Neural cell (in vitro differentiated cells): ENCODE results near the gene IRS1. TPM values are rescaled to one million over a fixed set of nuclear protein-coding genes. Genes with fewer than 3 reads are reported as not detected.

ENCODE experiments used
- H2AFZ ChIP-seq: fragments of 200-600, 300-800 bp; sonication (generic), shearing (Covaris generic); 2 replicates; pipeline ENCODE4 v1.6.0; 2014; ENCODE audit warnings: low read depth, mild to moderate bottlenecking, antibody characterized with exemption, low read length, moderate library complexity
- H3F3A ChIP-seq: fragments of 200-600 bp; shearing (Covaris generic); 2 replicates; pipeline ENCODE4 v1.6.1; 2016; ENCODE audit warnings: mild to moderate bottlenecking, moderate library complexity, mixed read lengths, antibody characterized with exemption, low read length; ENCODE audit not compliant: insufficient read depth, poor library complexity, severe bottlenecking
- H3K27ac ChIP-seq: fragments of 200-600, 300-800 bp; sonication (generic), shearing (Covaris generic); 2 replicates; pipeline ENCODE4 v1.5.1; 2014; ENCODE audit warnings: mild to moderate bottlenecking, low read length, moderate library complexity
- H3K27me3 ChIP-seq: fragments of 300-800, 200-600 bp; sonication (generic), shearing (Covaris generic); 2 replicates; pipeline ENCODE4 v1.6.0; 2014; ENCODE audit warnings: mild to moderate bottlenecking, low read depth, low read length, moderate library complexity; ENCODE audit not compliant: insufficient read depth
- H3K36me3 ChIP-seq: fragments of 300-800, 200-600 bp; sonication (generic), shearing (Covaris generic); 2 replicates; pipeline ENCODE4 v1.5.1; 2014; ENCODE audit warnings: mild to moderate bottlenecking, antibody characterized with exemption, low read length, moderate library complexity; ENCODE audit not compliant: insufficient read depth
- H3K4me2 ChIP-seq: fragments of 300-800, 200-600 bp; sonication (generic), shearing (Covaris generic); 2 replicates; pipeline ENCODE4 v1.6.0; 2014; ENCODE audit warnings: mild to moderate bottlenecking, low read length
- H3K4me3 ChIP-seq: fragments of 300-800, 200-600 bp; sonication (generic), shearing (Covaris generic); 2 replicates; pipeline ENCODE4 v1.5.1; 2014; ENCODE audit warnings: mild to moderate bottlenecking, low read length, moderate library complexity
- H3K79me2 ChIP-seq: fragments of 200-600 bp; shearing (Covaris generic); replicated peaks from 2 replicates; pipeline ENCODE4 v1.6.0; 2014; ENCODE audit warnings: mild to moderate bottlenecking, low read length, moderate library complexity; ENCODE audit not compliant: insufficient read depth
- H3K9ac ChIP-seq: fragments of 300-800, 200-600 bp; sonication (generic), shearing (Covaris generic); 2 replicates; pipeline ENCODE4 v1.6.1; 2016; ENCODE audit warnings: mild to moderate bottlenecking, low read length, mixed read lengths
- H3K9me2 ChIP-seq: fragments of 200-600 bp; shearing (Covaris generic); 2 replicates; pipeline ENCODE4 v1.6.1; 2016; ENCODE audit warnings: mild to moderate bottlenecking, low read length, mixed read lengths; ENCODE audit not compliant: insufficient read depth
- H3K9me3 ChIP-seq: fragments of 200-600, 300-800 bp; sonication (generic), shearing (Covaris generic); 2 replicates; pipeline ENCODE4 v1.6.1; 2016; ENCODE audit warnings: mild to moderate bottlenecking, mixed run types, low read length, moderate library complexity, mixed read lengths
- H4K20me1 ChIP-seq: fragments of 200-600 bp; shearing (Covaris generic); 2 replicates; pipeline ENCODE4 v1.6.1; 2016; ENCODE audit warnings: mild to moderate bottlenecking, mixed run types; ENCODE audit not compliant: insufficient read depth
- CTCF ChIP-seq: fragments of 450-650 bp; IDR thresholded peaks from 2 replicates; pipeline ENCODE4 v1.5.1; 2014; ENCODE audit warnings: antibody characterized with exemption, mild to moderate bottlenecking, moderate library complexity; ENCODE audit not compliant: poor library complexity, severe bottlenecking
- EP300 ChIP-seq: fragments of 450-650 bp; conservative IDR thresholded peaks from 2 replicates; pipeline ENCODE4 v1.6.1; 2014; ENCODE audit warnings: antibody characterized with exemption, mild to moderate bottlenecking, moderate library complexity; ENCODE audit not compliant: poor library complexity, severe bottlenecking
- EZH2 ChIP-seq: fragments of 200-600, 300-800 bp; shearing (Covaris generic), sonication (generic); IDR thresholded peaks from 2 replicates; pipeline ENCODE4 v1.6.1; 2014; ENCODE audit warnings: antibody characterized with exemption, low read length, borderline replicate concordance, mild to moderate bottlenecking; ENCODE audit not compliant: insufficient read depth, poor library complexity, severe bottlenecking
- MXI1 ChIP-seq: fragments of 450-650 bp; conservative IDR thresholded peaks from 2 replicates; pipeline ENCODE4 v1.6.1; 2014; ENCODE audit warnings: antibody characterized with exemption, mild to moderate bottlenecking; ENCODE audit not compliant: poor library complexity, severe bottlenecking
- POLR2AphosphoS5 ChIP-seq: IDR thresholded peaks from 2 replicates; pipeline ENCODE4 v1.6.1; 2012
- RAD21 ChIP-seq: fragments of 450-650 bp; conservative IDR thresholded peaks from 2 replicates; pipeline ENCODE4 v1.6.1; 2014; ENCODE audit warnings: antibody characterized with exemption, mild to moderate bottlenecking, moderate library complexity
- REST ChIP-seq: IDR thresholded peaks from 2 replicates; pipeline ENCODE4 v1.6.1; 2012; ENCODE audit warnings: borderline replicate concordance
- SMC3 ChIP-seq: fragments of 450-650 bp; conservative IDR thresholded peaks from 2 replicates; pipeline ENCODE4 v1.6.1; 2014; ENCODE audit warnings: antibody characterized with exemption, mild to moderate bottlenecking, moderate library complexity; ENCODE audit not compliant: poor library complexity
- TAF1 ChIP-seq: IDR thresholded peaks from 2 replicates; pipeline ENCODE4 v1.6.1; 2012; ENCODE audit warnings: low read depth
- polyA plus RNA-seq: library from polyadenylated mRNA; depleted of rRNA; stranded (reverse); fragments of >200 nt; gene quantifications from 2 replicates; pipeline ENCODE4 v1.2.3, GENCODE V29; 2014

The IRS1 gene
- polyA plus RNA-seq, 1 donor from 2014 or later, result 7.2 TPM

DNA sequence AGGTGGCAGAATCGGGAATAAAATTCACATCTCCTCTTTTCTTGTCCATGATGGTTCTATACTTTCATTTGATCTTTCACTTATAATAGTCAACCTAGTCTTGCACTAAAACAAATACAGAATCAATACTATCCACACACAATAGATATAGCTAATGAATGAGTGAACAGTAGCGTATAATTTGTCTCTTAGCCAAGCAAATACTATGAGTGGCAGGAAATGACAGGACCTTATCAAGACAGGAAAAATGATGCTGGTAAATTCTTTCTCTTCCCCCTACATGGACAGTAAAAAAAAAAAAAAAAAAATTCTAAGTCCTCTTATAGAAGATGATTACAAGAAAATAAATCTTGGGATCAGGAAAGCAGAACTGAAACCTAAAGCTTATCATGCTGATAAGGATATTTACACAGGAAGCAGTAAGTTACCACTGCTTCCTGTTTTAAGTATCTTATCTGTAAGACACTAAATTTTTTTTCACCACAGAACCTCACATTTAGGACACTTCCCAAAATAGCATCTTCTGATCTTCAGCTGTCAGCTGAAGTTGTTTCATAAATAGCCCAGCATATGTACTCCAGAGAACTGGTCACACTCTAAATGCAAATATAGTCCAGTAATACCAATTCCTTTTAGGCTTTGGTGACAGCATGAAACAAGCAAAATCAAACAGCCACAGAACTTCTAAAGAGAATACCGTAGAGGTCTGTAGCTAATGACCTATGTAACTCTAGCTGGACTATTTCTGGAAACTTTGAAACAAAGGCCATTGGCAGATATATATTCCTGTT, 27.0 kb downstream of the IRS1 start:
- Histone ChIP-seq H3K9me2 (no peaks in the 10 kb centered on the region), H3K36me3 (peaks cover 5% of the 10 kb centered on the region), H2AFZ (no peak overlapping the region), H3K4me3 (no peak overlapping the region), H3K9ac (no peak overlapping the region), H3K9me3 (peaks cover 3% of the 10 kb centered on the region), H3K27ac (no peak overlapping the region), H4K20me1 (no peaks in the 10 kb centered on the region), H3F3A (no peaks in the 10 kb centered on the region), H3K79me2 (peaks cover 30% of the 10 kb centered on the region), H3K27me3 (no peaks in the 10 kb centered on the region), H3K4me2 (no peak overlapping the region)
- TF ChIP-seq RAD21 (no peak), CTCF (no peak), POLR2AphosphoS5 (no peak), SMC3 (no peak), REST (no peak), EZH2 (no peak), MXI1 (no peak), TAF1 (no peak), EP300 (no peak)

- Histone ChIP-seq H3F3A (no peaks in the 10 kb centered on the region), H3K9me2 (no peaks in the 10 kb centered on the region), H3K4me2 (no peak overlapping the region), H3K4me3 (no peak overlapping the region), H3K9me3 (peaks cover 3% of the 10 kb centered on the region), H2AFZ (no peak overlapping the region), H3K27ac (no peak overlapping the region), H4K20me1 (no peaks in the 10 kb centered on the region), H3K27me3 (no peaks in the 10 kb centered on the region), H3K79me2 (peaks cover 23% of the 10 kb centered on the region), H3K36me3 (peaks cover 5% of the 10 kb centered on the region), H3K9ac (no peak overlapping the region)
- TF ChIP-seq SMC3 (no peak), RAD21 (no peak), MXI1 (no peak)
Observed at GRCh38 chr2:226771067-226771466, 28.6 kb downstream of the IRS1 start.
